Spinal cord (tissue), 10 donors: ENCODE data around the gene ASCC3. TPM values are rescaled to one million over a fixed set of nuclear protein-coding genes. Genes with fewer than 3 reads are reported as not detected.

Experiments
- DNase-seq, 6 donors: peaks; one replicate each; pipeline versions ENCODE4 v3.0.0 to v3.0.0-alpha.2; 2013 to 2015; ENCODE audit warnings: low spot score in 6 of 6, low read depth in 4 of 6
- H3K27ac ChIP-seq: one replicate; pipeline ENCODE4 v1.5.1; 2013; ENCODE audit warnings: low read depth, low read length, control low read depth
- H3K27me3 ChIP-seq: one replicate; pipeline ENCODE4 v1.6.1; 2013; ENCODE audit warnings: low read length; ENCODE audit not compliant: control insufficient read depth, insufficient read depth
- H3K36me3 ChIP-seq: one replicate; pipeline ENCODE4 v1.6.1; 2013; ENCODE audit warnings: low read length; ENCODE audit not compliant: control insufficient read depth, insufficient read depth
- H3K4me1 ChIP-seq: one replicate; pipeline ENCODE4 v1.6.1; 2013; ENCODE audit warnings: low read length; ENCODE audit not compliant: control insufficient read depth, insufficient read depth
- H3K4me3 ChIP-seq: one replicate; pipeline ENCODE4 v1.5.1; 2013; ENCODE audit warnings: low read depth, low read length, control low read depth
- H3K9me3 ChIP-seq: one replicate; pipeline ENCODE4 v1.6.1; 2013; ENCODE audit warnings: low read length; ENCODE audit not compliant: control insufficient read depth, insufficient read depth
- WGBS: methylation state at CpG from one replicate; pipeline ENCODE4 v1.1.5; 2013; ENCODE audit warnings: missing lambda C conversion rate; ENCODE audit not compliant: insufficient coverage; 5-methylcytosine and 5-hydroxymethylcytosine counted together
- polyA plus RNA-seq, 2 donors: library from polyadenylated mRNA; unstranded; fragments of 120-200 nt; gene quantifications; one replicate each; pipeline ENCODE4 v1.2.1, GENCODE V29; 2013; ENCODE audit not compliant: insufficient read length in 2 of 2
- total RNA-seq, 2 donors: library from RNA; depleted of rRNA in 1 of 2; stranded (reverse); fragments of 120-200 nt in 1 of 2; fragments of >200 nt in 1 of 2; gene quantifications; one replicate each; pipeline versions ENCODE4 v1.2.3 to v1.2.4, GENCODE V29; 2013 to 2014
- donor health status: healthy.

ASCC3 gene
- total and polyA plus RNA-seq, 4 donors, result 19.7 to 53.3 (median 28.8) TPM

DNA sequence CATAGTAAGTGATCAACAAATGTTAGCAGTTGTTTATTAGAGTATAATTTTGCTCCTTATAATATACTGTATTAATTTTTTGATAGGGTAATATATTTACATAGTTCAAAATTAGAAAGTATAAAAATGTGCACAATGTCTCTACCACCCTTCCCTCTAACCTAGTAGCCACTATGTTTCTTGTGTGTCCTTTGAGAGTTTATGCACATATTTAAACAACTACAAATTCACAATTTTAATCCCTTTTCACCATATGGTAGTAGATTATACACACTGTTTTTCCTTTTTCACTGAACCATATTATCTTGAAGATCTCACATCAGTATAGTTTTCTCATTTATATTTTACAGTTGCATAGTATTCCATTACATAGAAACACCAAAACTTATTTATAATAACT, 194.9 kb downstream of the ASCC3 start:
- Histone ChIP-seq H3K4me3 (no peak overlapping the region), H3K27ac (no peak overlapping the region), H3K27me3 (no peaks in the 10 kb centered on the region), H3K36me3 (no peaks in the 10 kb centered on the region), H3K4me1 (no peaks in the 10 kb centered on the region), H3K9me3 (no peaks in the 10 kb centered on the region)
- no peak for DNase-seq

GRCh38 chr6:100685747-100686146, 195.4 kb downstream of the ASCC3 start:
- no peaks in the 10 kb centered on the region for H3K9me3 ChIP-seq
- H3K27ac ChIP-seq, result no peak overlapping the region
- WGBS, result 100% methylated on average over 1 of the region's 2 CpGs
- no peaks in the 10 kb centered on the region for H3K36me3 ChIP-seq
- H3K27me3 ChIP-seq, result no peaks in the 10 kb centered on the region
- no peak overlapping the region for H3K4me3 ChIP-seq
- DNase-seq, result no peak
- H3K4me1 ChIP-seq, result no peaks in the 10 kb centered on the region

DNA sequence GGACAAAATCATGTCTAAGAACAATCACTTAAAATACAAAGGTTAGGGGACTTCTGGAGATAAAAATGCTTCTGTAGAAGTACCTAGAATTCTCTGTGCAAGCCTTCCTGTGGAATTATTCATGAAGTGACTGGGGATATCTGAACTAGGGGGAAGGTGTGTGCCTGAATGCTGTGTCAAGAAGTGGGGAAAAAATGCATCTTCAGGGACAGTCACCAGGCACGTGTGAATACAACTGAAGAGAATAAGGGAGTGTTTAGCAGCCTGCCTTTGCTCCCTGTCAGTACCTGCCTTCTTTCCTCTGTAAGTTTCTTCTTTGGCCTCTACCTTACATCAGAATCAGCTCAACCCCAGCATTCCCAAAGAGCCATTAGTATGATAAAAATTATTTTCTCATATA, 201.0 kb downstream of the ASCC3 start:
- no peaks in the 10 kb centered on the region for H3K9me3 ChIP-seq
- no peak for DNase-seq
- WGBS, result 50% methylated on average over 1 of the region's 1 CpG
- no peaks in the 10 kb centered on the region for H3K4me1 ChIP-seq
- no peak overlapping the region for H3K4me3 ChIP-seq
- no peaks in the 10 kb centered on the region for H3K27me3 ChIP-seq
- no peak overlapping the region for H3K27ac ChIP-seq
- no peaks in the 10 kb centered on the region for H3K36me3 ChIP-seq

- H3K36me3 ChIP-seq, result no peaks in the 10 kb centered on the region
- no peaks in the 10 kb centered on the region for H3K27me3 ChIP-seq
- H3K4me3 ChIP-seq, result no peak overlapping the region
- H3K27ac ChIP-seq, result no peak overlapping the region
- no peaks in the 10 kb centered on the region for H3K9me3 ChIP-seq
- peak in 4 of 6 donors; percentile 1 to 78 (median 30) for DNase-seq
- no CpG with 5 or more reads among the region's 1 CpG for WGBS
- no peaks in the 10 kb centered on the region for H3K4me1 ChIP-seq
Measured at GRCh38 chr6:100678027-100678426, 203.1 kb downstream of the ASCC3 start.

GRCh38 chr6:100677240-100677639, 203.9 kb downstream of the ASCC3 start:
- Histone ChIP-seq H3K4me1 (no peaks in the 10 kb centered on the region), H3K36me3 (no peaks in the 10 kb centered on the region), H3K27me3 (no peaks in the 10 kb centered on the region), H3K27ac (no peak overlapping the region), H3K4me3 (no peak overlapping the region), H3K9me3 (no peaks in the 10 kb centered on the region)
- DNase-seq, result no peak
- no CpG with 5 or more reads among the region's 1 CpG for WGBS

DNA sequence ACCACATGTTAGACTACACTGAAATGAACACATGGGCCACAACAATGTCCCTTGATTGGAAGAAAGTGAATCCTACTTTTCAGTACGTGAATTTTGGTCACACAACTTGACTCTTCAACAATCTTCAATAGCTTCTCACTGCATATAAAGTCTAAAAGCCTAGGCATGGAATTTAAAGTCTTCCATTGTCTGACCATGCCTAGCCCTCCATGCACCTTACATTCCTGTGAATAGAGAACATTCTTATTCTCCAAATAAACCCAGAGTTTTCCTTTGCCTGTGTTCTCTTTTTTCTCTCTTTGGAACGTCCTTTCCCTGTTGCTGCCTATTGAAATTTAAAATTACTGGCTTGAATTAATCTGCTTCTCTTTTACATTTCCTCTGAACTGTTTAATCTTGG, 207.5 kb downstream of the ASCC3 start:
- H3K4me3 ChIP-seq, result no peak overlapping the region
- H3K36me3 ChIP-seq, result no peaks in the 10 kb centered on the region
- DNase-seq, result no peak
- no peaks in the 10 kb centered on the region for H3K9me3 ChIP-seq
- no peak overlapping the region for H3K27ac ChIP-seq
- H3K27me3 ChIP-seq, result no peaks in the 10 kb centered on the region
- no peaks in the 10 kb centered on the region for H3K4me1 ChIP-seq
- WGBS, result 100% methylated on average over 1 of the region's 2 CpGs

- no peak overlapping the region for H3K27ac ChIP-seq
- peak in 1 of 6 donors; percentile 45 for DNase-seq
- no peaks in the 10 kb centered on the region for H3K9me3 ChIP-seq
- H3K4me3 ChIP-seq, result no peak overlapping the region
- no peaks in the 10 kb centered on the region for H3K36me3 ChIP-seq
- H3K4me1 ChIP-seq, result no peaks in the 10 kb centered on the region
- H3K27me3 ChIP-seq, result no peaks in the 10 kb centered on the region
Measured at GRCh38 chr6:100671740-100672139, 209.4 kb downstream of the ASCC3 start.

DNA sequence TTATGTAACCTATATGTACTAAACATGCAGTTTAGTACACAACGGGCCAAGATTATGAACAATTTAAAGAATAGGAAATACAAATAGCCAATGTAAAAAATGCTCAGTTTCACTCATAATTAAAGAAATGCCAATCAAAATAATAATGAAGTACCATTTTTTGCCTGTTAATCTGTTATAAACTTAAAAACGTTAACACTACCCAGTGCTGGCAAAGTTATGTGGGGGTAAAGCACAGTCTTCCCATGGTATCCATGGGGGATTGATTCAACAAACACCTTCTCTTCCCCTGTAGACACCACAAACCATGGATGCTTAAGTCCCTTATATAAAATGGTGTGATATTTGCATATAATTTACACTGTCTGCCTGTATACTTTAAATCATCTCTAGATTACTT, 211.1 kb downstream of the ASCC3 start:
- Histone ChIP-seq H3K36me3 (no peaks in the 10 kb centered on the region), H3K4me3 (no peak overlapping the region), H3K27ac (no peak overlapping the region), H3K27me3 (no peaks in the 10 kb centered on the region), H3K4me1 (no peaks in the 10 kb centered on the region), H3K9me3 (no peaks in the 10 kb centered on the region)
- no CpG with 5 or more reads among the region's 2 CpGs for WGBS
- DNase-seq, result no peak

GRCh38 chr6:100665041-100665380, 216.1 kb downstream of the ASCC3 start:
- no peak for DNase-seq
- Histone ChIP-seq H3K4me3 (no peak overlapping the region), H3K27me3 (no peaks in the 10 kb centered on the region), H3K4me1 (no peaks in the 10 kb centered on the region), H3K27ac (no peak overlapping the region), H3K9me3 (no peaks in the 10 kb centered on the region), H3K36me3 (no peaks in the 10 kb centered on the region)
- no CpG with 5 or more reads among the region's 1 CpG for WGBS

DNA sequence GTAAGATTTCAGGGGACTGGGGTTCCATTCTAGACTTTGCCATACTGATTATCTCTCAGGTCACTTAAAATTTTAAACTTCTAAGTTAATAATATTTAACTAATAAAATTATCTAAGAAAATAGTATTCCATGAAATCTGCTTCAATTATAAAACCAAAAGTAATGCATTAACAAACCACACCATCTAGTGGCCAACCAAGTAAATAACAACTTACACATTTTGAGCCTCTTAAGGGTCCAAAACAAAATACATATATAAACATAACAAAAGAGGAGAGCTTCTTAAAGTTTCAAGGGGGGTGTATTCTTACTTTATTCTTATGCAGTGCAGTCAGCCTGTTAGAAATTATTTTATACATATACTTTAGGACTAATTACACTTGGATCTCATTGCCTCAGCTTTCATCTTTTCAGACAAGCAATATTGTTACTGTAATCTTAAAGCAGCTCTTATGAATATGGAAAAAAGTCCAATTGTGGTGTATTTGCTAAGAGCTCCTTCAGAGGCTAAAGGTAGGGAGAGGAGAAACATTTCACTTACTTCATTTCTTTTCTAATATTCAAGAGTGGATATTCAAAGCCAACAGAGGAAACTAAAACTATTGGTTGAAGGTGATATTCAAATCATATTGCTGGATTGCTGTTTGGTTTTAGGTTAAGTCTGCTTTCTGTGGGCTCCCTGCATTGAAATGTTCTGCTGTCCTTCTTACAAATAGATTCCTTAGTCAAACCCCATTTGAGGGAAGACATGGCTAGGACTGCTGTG, 216.7 kb downstream of the ASCC3 start:
- Histone ChIP-seq H3K4me1 (no peaks in the 10 kb centered on the region), H3K27ac (no peak overlapping the region), H3K9me3 (no peaks in the 10 kb centered on the region), H3K27me3 (no peaks in the 10 kb centered on the region), H3K36me3 (no peaks in the 10 kb centered on the region), H3K4me3 (no peak overlapping the region)
- peak in 4 of 6 donors; percentile 6 to 74 (median 28) for DNase-seq
